GM21528 (cell line): ENCODE data around the gene NUBPL.
"Not testable (repeated sequence)": the region's sequence is repeated elsewhere in the genome, so short reads cannot be mapped to it uniquely, and the experiment has no call there.

ENCODE experiments used
- ATAC-seq: cut with Tn5 transposase; IDR thresholded peaks from one replicate; pipeline ENCODE4 v1.9.1; 2021; ENCODE audit warnings: mild to moderate bottlenecking, moderate library complexity; ENCODE audit not compliant: unreplicated experiment, low FRiP score

Gene NUBPL

DNA sequence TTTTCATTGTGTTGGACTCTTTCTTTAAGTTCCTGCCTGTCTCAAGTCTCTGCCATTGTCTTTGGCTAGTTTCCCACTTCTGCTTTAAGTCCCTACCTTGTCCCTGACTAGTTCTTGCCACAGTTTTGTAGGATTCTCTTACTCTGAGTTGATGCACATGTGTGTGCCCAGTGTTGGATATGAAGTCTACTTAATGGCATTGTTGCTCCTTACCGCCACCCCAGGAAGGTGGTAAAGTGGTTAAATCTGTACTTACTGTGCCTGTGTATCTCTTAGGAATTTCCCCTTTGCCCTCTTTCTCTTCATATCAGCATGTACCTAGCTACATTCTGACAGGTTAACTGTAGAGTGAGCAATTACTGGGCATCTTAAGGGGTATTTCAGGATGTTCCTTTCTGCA is 227.1 kb downstream of the NUBPL start:
- no peak for ATAC-seq

DNA sequence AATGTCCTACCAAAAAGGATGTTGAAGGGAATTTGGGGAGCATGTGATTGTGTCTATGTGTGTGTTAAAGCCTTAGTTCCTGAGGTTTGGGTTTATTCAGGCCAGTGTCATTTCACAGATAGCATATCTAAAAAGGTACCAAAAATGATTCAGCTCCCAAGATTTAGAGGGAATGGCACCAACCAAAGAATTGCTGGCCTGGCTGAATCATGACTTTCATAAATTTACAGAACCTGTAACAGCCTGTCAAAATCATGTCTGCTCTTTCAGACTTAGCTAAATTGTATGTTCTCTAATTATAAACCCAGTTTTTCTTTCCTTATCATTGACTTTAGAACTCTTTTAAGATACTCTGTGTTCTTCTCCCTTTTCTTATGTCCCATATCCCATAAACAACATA is 231.5 kb downstream of the NUBPL start:
- ATAC-seq = no peak

DNA sequence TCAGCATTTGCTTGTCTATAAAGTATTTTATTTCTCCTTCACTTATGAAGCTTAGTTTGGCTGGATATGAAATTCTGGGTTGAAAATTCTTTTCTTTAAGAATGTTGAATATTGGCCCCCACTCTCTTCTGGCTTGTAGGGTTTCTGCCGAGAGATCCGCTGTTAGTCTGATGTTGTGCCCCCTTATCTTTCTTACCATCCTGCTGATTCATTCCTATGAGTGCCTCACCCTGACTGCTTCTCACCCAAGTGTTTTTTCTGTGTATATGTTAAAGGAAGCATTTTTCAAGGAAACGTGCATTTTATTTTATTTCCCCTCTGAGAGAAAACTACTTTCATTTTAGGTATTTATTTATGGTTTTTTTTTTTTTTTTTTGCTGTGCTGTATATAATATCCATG is 236.7 kb downstream of the NUBPL start:
- not testable (repeated sequence) for ATAC-seq

DNA sequence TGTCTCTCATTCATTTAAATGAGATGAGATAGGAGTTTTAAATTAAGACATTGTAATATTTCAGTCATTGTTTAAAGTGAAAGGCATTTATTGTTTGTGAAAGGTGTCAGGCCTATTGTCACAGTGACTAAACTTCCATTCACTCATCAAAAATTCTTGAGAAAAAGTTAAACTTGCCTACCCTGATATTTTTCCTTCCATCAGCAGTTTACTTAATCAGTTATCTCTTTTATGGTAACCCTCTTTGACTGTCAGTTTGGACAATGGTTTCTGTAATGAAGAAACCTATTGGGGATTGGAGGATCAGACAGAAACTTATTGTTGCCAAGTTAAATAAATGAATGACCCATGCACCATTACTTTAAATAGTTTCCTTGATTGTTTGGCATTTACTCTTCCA is 241.6 kb downstream of the NUBPL start:
- ATAC-seq = no peak

DNA sequence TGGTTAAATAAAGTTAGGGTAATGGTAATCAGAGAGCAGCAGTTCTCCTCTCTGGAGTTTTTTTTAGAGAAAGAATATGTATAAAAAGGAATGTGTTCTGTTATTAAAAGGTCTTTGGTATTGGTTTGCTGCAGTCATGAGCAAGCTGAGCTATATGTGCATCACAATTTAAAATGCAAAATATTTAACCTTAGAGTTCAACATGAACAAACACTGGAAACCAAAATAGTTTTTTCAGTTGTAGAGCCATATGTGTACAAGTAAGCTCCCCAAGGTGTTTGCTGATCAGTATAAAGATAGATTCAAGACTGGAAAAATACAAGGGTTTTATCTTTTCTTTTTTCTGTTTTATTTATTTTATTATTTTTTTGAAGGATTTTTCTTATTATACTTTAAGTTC is 245.0 kb downstream of the NUBPL start:
- no peak for ATAC-seq

DNA sequence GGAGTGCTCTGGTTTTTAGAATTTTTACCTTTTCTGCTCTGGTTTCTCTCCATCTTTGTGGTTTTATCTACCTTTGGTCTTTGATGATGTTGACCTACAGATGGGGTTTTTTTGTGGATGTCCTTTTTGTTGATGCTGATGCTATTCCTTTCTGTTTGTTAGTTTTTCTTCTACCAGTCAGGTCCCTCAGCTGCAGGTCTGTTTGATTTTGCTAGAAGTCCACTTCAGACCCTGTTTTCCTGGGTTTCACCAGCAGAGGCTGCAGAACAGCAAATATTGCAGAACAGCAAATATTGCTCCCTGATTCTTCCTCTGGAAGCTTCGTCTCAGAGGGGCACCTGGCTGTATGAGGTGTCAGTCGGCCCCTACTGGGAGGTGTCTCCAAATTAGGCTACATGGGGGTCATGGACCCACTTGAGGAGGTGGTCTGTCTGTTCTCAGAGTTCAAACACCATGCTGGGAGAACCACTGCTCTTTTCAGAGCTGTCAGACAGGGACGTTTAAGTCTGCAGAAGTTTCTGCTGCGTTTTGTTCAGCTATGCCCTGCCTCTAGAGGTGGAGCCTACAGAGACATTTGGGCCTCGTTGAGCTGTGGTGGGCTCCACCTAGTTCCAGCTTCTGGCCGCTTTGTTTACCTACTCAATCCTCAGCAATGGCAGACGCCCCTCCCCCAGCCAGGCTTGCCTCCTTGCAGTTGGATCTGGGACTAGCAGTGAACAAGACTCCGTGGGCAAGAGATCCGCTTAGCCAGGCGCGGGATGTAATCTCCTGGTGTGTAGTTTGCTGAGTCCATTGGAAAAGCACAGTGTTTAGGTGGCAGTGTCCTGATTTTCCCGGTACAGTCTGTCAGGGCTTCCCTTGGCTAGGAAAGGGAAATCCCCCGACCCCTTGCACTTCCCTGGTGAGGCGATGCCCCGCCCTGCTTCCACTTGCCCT is 250.8 kb downstream of the NUBPL start:
- not testable (repeated sequence) for ATAC-seq

DNA sequence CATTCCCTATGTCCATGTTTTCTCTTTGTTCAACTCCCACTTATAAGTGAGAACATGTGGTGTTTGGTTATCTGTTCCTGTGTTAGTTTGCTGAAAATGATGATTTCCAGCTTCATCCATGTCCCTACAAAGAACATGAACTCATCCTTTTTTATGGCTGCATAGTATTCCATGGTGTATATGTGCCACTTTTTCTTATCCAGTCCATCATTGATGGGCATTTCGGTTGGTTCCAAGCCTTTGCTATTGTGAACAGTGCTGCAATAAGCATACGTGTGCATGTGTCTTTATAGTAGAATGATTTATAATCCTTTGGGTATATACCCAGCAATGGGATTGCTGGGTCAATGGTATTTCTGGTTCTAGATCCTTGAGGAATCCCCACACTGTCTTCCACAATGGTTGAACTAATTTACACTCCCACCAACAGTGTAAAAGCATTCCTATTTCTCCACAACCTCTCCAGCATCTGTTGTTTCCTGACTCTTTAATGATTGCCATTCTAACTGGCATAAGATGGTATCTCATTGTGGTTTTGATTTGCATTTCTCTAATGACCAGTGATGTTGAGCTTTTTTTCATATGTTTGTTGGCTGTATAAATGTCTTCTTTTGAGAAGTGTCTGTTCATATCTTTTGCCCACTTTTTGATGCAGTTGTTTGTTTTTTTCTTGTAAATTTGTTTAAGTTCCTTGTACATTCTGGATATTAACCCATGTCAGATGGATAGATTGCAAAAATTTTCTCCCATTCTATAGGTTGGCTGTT is 252.7 kb downstream of the NUBPL start:
- not testable (repeated sequence) for ATAC-seq

DNA sequence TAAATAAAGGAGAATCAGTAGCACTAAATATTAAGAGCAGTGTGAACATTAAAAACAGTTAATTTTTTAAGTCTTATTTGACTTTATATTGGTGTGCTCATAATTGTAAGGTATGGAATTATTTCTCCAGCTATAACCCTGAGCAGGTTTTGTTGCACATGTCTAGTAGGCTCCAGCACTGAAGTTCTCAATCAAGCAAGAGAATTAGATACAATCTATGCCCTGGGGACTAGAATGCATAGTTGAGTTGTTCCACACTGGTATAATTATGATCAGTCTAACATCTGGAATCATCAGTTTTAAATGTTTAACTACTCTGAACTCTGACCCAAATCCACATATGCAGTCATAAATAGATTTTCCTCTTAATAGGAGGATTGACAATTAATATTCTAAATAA is 258.1 kb downstream of the NUBPL start:
- ATAC-seq = no peak

DNA sequence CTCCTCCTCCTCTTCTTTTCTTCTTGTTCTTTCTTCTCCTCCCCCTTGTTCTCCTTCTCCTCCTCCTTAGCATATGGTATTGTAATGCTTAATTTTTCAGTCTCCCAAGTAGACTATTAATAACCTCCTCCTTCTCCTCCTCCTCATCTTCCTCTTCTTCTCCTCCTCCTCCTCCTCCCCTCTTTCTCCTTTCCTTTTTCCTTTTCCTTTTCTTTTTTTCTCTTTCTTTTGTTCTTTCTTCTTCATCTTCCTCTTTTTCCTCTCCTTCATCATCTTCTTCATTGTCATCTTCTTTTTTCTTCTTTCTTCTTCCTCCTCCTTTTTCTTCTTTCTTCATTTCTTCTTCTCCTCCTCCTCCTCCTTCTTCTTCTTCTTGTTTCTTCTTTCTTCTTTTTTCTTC is 264.3 kb downstream of the NUBPL start:
- ATAC-seq = no peak

DNA sequence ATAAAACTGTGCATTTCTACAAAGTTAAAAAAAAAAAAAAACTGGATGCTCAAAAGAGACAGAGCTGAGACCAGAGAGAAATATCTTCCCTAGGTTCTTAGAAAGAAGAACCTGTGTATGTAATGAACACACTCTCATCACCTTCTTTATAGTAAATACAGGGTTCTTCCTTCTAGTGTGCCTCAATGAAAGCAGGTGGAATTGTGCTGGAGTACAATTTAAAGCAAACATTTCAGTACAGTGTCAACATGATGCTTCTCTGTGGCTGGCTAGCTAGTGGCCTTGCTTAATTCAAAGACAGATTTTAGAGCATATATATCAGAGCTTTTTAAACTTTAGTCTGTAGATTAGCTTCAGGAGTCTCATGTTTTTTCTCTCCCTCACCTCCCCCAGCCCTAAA is 266.1 kb downstream of the NUBPL start:
- no peak for ATAC-seq

DNA sequence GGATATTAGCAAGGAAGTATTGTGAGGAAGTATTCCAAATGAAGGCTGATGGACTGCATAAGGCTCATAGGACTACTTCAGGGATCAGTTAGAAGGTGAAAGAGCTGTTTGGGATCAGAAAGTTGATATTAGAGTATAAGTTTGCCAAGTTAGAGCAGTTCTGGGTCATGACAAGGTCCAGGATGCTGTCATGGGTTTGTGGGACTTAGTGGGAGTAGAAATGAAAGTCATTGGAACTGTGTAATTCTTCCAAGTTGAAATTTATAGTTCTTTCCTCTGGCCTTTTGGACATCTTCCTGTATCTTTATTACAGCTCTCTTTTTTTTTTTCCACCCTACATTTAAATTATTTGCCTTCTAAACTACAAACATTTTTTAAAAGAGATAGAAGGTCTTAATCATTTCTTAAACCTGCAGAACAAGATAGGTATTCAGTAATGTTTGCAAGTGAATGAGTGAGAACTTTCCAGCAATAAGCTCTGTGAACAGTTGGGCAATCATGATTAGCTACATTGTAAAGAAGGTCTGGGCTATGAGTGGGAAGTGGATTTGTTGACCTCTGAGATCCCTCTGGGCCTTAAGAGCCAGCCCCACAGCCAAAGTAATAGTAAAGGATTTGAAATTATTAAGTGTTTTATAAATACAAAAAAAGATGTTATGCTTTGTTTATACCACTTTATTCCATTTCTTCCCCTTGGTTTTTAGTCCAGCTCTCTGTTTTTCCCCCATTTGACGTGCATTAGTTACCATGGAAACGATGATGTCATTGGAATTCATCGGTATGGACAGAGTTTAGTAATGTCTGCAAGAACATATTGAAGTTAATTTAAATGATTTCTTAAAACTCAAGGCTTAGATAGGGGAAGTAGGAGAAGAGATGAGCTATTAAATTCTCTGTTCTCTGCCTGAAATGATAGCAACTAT is 268.0 kb downstream of the NUBPL start:
- ATAC-seq = no peak

DNA sequence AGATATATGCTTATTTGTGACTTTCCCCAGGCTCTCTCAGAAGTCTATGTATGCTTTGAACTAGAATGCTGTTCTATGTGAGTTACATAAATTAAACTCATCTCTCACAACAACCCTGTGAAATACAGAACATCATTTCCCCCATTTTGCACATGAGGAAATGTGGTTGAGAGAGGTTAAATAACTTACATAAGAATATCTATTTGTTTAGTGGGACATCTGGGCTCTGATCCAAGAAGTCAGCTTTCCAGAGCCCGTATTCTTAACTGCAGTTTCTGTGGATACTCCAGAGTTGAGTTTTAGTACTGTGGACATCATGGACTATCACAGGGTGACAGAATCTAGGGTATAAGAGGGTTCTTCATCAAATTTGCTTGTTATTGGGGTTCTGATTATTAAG is 273.4 kb downstream of the NUBPL start:
- ATAC-seq = no peak

DNA sequence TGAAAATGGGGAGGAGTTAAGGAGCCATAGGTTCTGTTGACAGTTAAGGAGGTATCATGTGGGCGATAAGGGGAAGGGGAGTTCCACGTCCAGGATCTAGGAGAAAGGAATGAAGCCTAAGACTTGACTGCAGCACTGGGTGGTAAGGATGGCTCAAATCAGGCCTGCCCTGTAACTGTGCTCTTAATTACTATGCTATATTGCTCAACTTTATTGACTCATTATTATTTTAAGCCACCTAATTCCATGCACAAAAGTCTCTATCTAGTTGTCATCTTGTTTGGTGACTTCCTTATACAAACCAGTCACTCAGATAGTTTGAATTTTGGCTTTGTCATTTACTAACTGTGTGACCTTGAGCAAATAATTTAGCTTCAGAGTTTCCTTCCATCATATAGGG is 273.8 kb downstream of the NUBPL start:
- ATAC-seq = no peak

DNA sequence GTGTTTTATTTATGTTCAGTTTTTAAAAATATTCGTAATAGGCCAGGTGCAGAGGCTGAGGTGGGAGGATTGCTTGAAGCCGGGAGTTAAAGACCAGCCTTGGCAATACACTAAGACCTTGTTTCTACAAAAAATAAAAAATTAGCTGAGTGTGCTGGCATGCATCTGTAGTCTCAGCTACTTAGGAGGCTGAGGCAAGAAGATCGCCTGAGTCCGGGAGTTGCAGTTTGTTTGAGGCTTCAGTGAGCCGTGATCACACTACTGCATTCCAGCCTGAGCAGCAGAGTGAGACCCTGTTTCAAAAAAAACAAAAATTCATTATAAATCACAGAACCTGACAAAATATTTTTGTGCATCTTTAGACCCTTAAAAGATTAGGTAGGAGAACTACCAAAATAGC is 275.8 kb downstream of the NUBPL start:
- no peak for ATAC-seq

DNA sequence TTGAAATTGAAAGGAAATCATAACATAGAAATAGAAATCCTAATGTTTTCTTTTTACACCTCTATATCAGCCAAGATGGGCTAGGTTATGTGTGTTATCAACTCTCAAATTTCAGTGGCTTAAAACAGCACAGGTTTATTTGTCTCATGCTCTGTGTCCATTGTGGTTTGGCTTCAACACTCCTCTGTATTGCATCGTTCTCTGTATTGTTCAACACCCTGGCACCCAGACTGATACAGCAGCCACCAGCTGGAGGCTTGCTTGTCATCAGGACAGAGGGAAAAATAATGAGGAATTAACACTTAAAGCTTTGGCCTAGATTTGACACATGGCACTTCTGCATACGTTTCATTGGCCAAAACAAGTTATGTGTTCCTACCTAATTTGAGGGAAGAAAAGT is 281.7 kb downstream of the NUBPL start:
- ATAC-seq = no peak

DNA sequence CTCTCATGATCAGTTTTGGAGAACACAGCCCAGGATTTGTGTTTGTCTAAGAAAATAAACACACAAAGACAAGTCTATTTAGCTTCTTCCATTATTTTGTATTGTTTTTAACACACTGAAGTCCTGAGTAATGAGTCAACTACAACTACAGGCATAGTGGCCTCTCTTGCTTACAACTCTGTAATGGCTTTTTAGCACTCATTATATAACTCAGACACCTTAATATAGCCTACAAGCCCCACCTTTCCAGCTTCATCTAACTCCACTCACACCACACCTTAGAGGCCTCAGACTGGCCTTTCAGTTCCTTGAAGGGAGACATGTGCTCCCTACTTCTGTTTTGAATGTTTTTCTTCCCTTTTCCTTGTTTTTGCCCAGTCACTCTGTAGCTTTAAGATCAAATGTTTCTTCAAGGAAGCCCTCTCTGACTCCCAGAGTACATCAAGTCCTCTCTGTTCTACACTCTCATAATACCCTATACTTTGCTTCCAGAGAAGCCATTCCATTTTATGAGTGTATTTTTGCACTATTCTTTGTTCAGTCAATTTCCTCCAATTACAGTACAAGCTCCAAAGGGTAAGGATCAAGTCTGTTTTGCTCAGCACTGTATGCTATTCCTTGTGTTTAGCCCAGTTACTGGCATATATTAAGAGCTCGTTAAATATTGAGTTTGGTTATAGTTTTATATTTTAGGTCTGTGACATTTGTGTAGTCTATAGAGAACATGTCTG is 282.3 kb downstream of the NUBPL start:
- ATAC-seq = no peak

DNA sequence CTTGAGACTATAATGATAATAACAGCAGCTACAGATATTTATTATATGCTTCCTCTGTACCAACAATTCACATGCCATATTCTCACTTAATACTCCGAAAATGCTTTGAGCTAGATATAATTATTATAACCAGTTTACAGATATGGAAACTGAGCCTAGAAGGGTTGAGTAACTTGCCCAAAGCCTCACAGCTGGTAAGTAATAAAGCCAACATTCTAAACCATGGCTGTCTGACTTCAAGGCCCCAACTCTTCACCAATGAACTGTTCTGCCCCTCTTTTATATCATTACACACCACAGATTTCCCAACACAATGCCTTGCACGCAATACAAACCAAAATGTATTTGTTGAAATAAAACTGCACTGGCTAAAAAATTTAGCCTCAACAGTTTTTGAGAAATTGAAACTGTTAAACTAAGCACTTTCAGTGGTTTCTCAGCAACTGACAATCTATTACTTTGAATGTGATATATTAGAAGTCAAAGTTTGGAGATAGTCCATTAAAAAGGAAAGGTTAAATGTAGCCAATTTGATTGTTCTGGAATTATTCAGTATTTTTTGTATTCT is 293.4 kb downstream of the NUBPL start:
- no peak for ATAC-seq

DNA sequence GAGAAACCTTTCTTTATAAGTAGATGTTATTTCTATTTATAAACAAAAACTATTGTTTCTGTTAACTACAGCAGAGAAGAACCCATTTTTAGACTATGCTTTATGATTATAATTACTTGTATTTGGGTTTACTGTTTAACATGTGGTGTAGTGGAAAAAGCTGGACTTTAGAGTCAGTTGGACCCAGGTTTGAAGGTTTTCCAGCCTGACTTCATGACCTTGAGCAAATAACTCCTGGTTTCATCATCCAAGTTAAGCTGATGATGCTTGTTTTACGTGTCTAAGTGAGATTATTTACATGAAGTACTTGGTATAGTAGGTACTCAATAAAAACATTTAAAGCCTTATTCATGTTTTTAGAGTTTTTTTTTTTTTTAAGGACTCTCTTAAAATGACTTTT is 294.1 kb downstream of the NUBPL start:
- ATAC-seq = no peak

DNA sequence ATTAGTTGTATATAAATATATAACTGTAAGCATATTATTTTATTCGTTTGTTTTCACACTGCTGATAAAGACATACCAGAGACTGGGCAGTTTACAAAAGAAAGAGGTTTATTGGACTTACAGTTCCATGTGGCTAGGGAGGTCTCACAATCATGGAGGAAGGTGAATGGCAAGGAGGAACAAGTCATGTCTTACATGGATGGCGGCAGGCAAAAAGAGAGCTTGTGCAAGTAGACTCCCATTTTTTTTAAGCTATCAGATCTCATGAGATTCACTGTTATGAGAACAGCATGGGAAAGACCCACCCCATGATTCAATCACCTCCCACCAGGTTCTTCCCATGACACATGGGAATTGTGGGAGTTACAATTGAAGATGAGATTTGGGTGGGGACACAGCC is 294.8 kb downstream of the NUBPL start:
- not testable (repeated sequence) for ATAC-seq

DNA sequence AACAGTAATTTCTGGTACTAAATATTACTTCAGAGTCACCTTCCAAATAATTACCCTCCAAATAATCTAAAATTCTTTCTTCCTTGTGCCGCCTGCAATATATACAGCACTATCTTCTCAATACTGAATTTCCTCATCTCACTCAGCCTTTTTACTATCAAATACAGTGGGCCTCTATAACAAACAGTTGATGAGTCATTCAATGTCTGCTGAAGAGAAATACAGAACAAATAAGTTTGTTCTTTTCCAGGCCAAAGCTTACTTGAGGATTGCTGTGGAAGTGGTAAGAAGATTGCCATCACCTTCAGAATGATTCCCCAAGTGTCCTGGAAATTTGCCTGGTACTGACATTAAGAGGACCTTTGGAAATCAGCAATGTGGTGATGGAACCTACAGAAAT is 297.7 kb downstream of the NUBPL start:
- no peak for ATAC-seq
